K562 (cell line): Measurements from ENCODE around the gene SMG9. TPM values are rescaled to one million over a fixed set of nuclear protein-coding genes. Genes with fewer than 3 reads are reported as not detected.

ENCODE experiments used
- ATAC-seq: fragments of 200-7000 bp; cut with Tn5 transposase; 3 replicates; pipeline ENCODE4 v1.9.1; 2020; ENCODE audit warnings: moderate library complexity
- BruUV-seq: library from RNA; stranded (reverse); fragments of 400-500 nt; replicated peaks from 2 replicates; lab custom pipeline; 2021; lab: Mats Ljungman, UMichigan
- CTCF ChIA-PET: fragments of 300-600 bp; formaldehyde crosslinking; extraction: SDS; loops from one replicate; lab custom pipeline; 2021; ENCODE audit warnings: low intra/inter-chr PET ratio; lab: Yijun Ruan, JAX
- POLR2A ChIA-PET: fragments of 300-600, 350-650 bp; sonication (Branson Sonifier 250); formaldehyde crosslinking; extraction: SDS; loops from one replicate; lab custom pipeline; 2021; ENCODE audit warnings: antibody characterized with exemption, inconsistent platforms; lab: Yijun Ruan, JAX
- DNase-seq, 4 experiments: peaks; one replicate each; pipeline versions ENCODE4 v3.0.0 to v3.0.0-alpha.2; 2011 to 2018; ENCODE audit warnings: low spot score in 3 of 4, mixed read lengths in 3 of 4; ENCODE audit errors: extremely low read depth in 1 of 4
- FAIRE-seq: peaks from 2 replicates; lab custom pipeline; 2011; peaks lifted over from hg19 to GRCh38; lab: Jason Lieb, UNC
- H2AFZ ChIP-seq: 2 replicates; pipeline ENCODE4 v1.6.0; 2011; ENCODE audit warnings: low read depth, low read length, control low read depth, inconsistent platforms
- H3K27ac ChIP-seq: fragments of 200-600 bp; 3 replicates; pipeline ENCODE4 v1.8.0; 2011; ENCODE audit warnings: low read depth, mild to moderate bottlenecking, control low read depth, inconsistent platforms, low read length, moderate library complexity, mixed read lengths; ENCODE audit errors: extremely low read depth
- H3K27me3 ChIP-seq, 2 experiments: fragments of 300-600 bp in 1 of 2; 2 replicates in 1 of 2; 3 replicates in 1 of 2; pipeline versions ENCODE4 v1.6.0 to v1.8.0; 2011; ENCODE audit warnings: inconsistent platforms in 2 of 2, low read length in 2 of 2, mild to moderate bottlenecking in 1 of 2, mixed read lengths in 1 of 2, moderate library complexity in 1 of 2; ENCODE audit not compliant: control insufficient read depth in 2 of 2, insufficient read depth in 2 of 2
- H3K36me3 ChIP-seq: fragments of 300-600 bp; 3 replicates; pipeline ENCODE4 v1.8.0; 2011; ENCODE audit warnings: mild to moderate bottlenecking, low read length, inconsistent platforms; ENCODE audit not compliant: control insufficient read depth, insufficient read depth
- H3K4me1 ChIP-seq, 2 experiments: fragments of 200-600 bp in 1 of 2; replicated peaks in 1 of 2; 2 replicates in 1 of 2; 3 replicates in 1 of 2; pipeline versions ENCODE4 v1.5.1 to v1.8.0; 2011; ENCODE audit warnings: inconsistent platforms in 2 of 2, low read length in 2 of 2, mild to moderate bottlenecking in 1 of 2, mixed read lengths in 1 of 2, moderate library complexity in 1 of 2; ENCODE audit not compliant: control insufficient read depth in 2 of 2, insufficient read depth in 2 of 2
- H3K4me2 ChIP-seq: 2 replicates; pipeline ENCODE4 v1.6.1; 2011; ENCODE audit warnings: low read length, control low read depth, inconsistent platforms, mixed read lengths; ENCODE audit not compliant: insufficient read depth
- H3K4me3 ChIP-seq: fragments of 200-600 bp; sonication (generic), shearing (Covaris generic); 2 replicates; pipeline ENCODE4 v1.5.1; 2016; ENCODE audit warnings: control low read depth, inconsistent platforms
- H3K79me2 ChIP-seq: fragments of 200-600 bp; 3 replicates; pipeline ENCODE4 v1.8.0; 2011; ENCODE audit warnings: low read length, inconsistent platforms; ENCODE audit not compliant: control insufficient read depth, insufficient read depth
- H3K9ac ChIP-seq, 2 experiments: 2 replicates each; pipeline versions ENCODE4 v1.6.0 to v1.6.1; 2011; ENCODE audit warnings: low read depth in 2 of 2, low read length in 2 of 2, control low read depth in 1 of 2, inconsistent platforms in 1 of 2, mild to moderate bottlenecking in 1 of 2, mixed read lengths in 1 of 2; ENCODE audit not compliant: insufficient read depth in 1 of 2
- H3K9me1 ChIP-seq: one replicate; pipeline ENCODE4 v1.6.0; 2011; ENCODE audit warnings: inconsistent platforms, mild to moderate bottlenecking, low read length, moderate library complexity; ENCODE audit not compliant: control insufficient read depth, insufficient read depth
- H3K9me3 ChIP-seq: replicated peaks from 2 replicates; pipeline ENCODE4 v1.5.1; 2011; ENCODE audit warnings: low read depth, low read length, inconsistent platforms; ENCODE audit not compliant: control insufficient read depth, insufficient read depth
- H4K20me1 ChIP-seq: replicated peaks from 2 replicates; pipeline ENCODE4 v1.6.1; 2011; ENCODE audit warnings: low read length, inconsistent platforms, mixed read lengths; ENCODE audit not compliant: control insufficient read depth, insufficient read depth
- BRCA1 ChIP-seq, 2 experiments: fragments of 450-650 bp in 1 of 2; sonication (generic) in 1 of 2; formaldehyde crosslinking in 1 of 2; IDR thresholded peaks; 2 replicates each; pipeline versions ENCODE4 v1.5.0 to v1.6.1; 2017 to 2020; ENCODE audit warnings: mild to moderate bottlenecking in 1 of 2, missing genetic modification reagents in 1 of 2
- CBFB ChIP-seq: sonication (generic); formaldehyde crosslinking; IDR thresholded peaks from 2 replicates; pipeline ENCODE4 v1.4.0; 2020; ENCODE audit warnings: mild to moderate bottlenecking, missing genetic modification reagents
- DMBX1 ChIP-seq: fragments of 250-450 bp; sonication (Bioruptor Pico); IDR thresholded peaks from 2 replicates; pipeline ENCODE4 v1.8.0; 2022; ENCODE audit warnings: inconsistent platforms, mild to moderate bottlenecking, moderate library complexity, borderline replicate concordance
- EGR1 ChIP-seq: fragments of 450-650 bp; conservative IDR thresholded peaks from 2 replicates; pipeline ENCODE4 v1.6.1; 2017; ENCODE audit warnings: mild to moderate bottlenecking
- IRF2 ChIP-seq: sonication (generic); formaldehyde crosslinking; IDR thresholded peaks from 2 replicates; pipeline ENCODE4 v1.8.1; 2022; ENCODE audit warnings: mild to moderate bottlenecking, missing genetic modification reagents
- NFYB ChIP-seq: IDR thresholded peaks from 2 replicates; pipeline ENCODE4 v1.6.1; 2011; ENCODE audit warnings: mild to moderate bottlenecking, moderate library complexity; ENCODE audit not compliant: insufficient read length; ENCODE audit errors: extremely low read depth
- RAD21 ChIP-seq, 2 experiments: fragments of 250-450 bp in 1 of 2; fragments of 450-650 bp in 1 of 2; sonication (Bioruptor Pico) in 1 of 2; formaldehyde crosslinking in 1 of 2; IDR thresholded peaks in 1 of 2; conservative IDR thresholded peaks in 1 of 2; 2 replicates each; pipeline versions ENCODE4 v1.4.0 to v1.8.0; 2020 to 2022; ENCODE audit warnings: mild to moderate bottlenecking in 2 of 2, moderate library complexity in 1 of 2
- RBBP5 ChIP-seq: fragments of 200-600 bp; sonication (generic); IDR thresholded peaks from 2 replicates; pipeline ENCODE4 v1.6.1; 2012; ENCODE audit warnings: borderline replicate concordance, mild to moderate bottlenecking, low read length, control low read depth, inconsistent platforms; ENCODE audit not compliant: insufficient read depth, poor library complexity, severe bottlenecking
- RBFOX2 ChIP-seq: fragments of 200-400 bp; formaldehyde crosslinking; IDR thresholded peaks from 2 replicates; pipeline ENCODE4 v1.6.1; 2017; ENCODE audit warnings: low read depth, mild to moderate bottlenecking, low read length, moderate library complexity
- ZFX ChIP-seq: sonication (generic); formaldehyde crosslinking; IDR thresholded peaks from 2 replicates; pipeline ENCODE4 v1.8.0; 2022; ENCODE audit warnings: mild to moderate bottlenecking, missing genetic modification reagents, moderate library complexity
- WGBS: fragments of 100-300 bp; shearing (Covaris generic); methylation state at CpG from one replicate; pipeline ENCODE4 v1.1.6; 2016; ENCODE audit warnings: low coverage, mixed read lengths; ENCODE audit not compliant: insufficient coverage; ENCODE audit errors: missing lambda C conversion rate; 5-methylcytosine and 5-hydroxymethylcytosine counted together
- in situ Hi-C: fragments of 300-500 bp; cut with MboI; formaldehyde crosslinking; loops from 4 replicates; pipeline ENCODE4 v1.15.0; 2018; ENCODE audit warnings: inconsistent platforms, mixed read lengths
- intact Hi-C: fragments of 100-400 bp; cut with micrococcal nuclease; formaldehyde crosslinking; loops from 2 replicates; pipeline ENCODE4 v1.14.2; 2022
- polyA plus RNA-seq, 8 experiments: library from polyadenylated mRNA; depleted of rRNA in 4 of 8; stranded (reverse) in 5 of 8; unstranded in 3 of 8; fragments of >200 nt; fragmentation: Nextera tagmentation in 2 of 8; fragmentation: Illumina TruSeq in 1 of 8; extraction: Ambion mirVana in 2 of 8; extraction: Trizol in 1 of 8; gene quantifications; 2 replicates each; pipeline versions ENCODE4 v1.2.1 to v1.2.3, GENCODE V29; 2011 to 2014; ENCODE audit warnings: inconsistent platforms in 1 of 8, missing spikeins in 1 of 8
- total RNA-seq, 7 experiments: library from RNA; depleted of rRNA in 6 of 7; stranded (reverse); fragments of >200 nt in 6 of 7; fragmentation: Illumina TruSeq in 2 of 7; extraction: Trizol in 2 of 7; gene quantifications; 2 replicates each; pipeline versions ENCODE4 v1.2.1 to v1.2.3, GENCODE V29; 2011 to 2021; ENCODE audit warnings: low replicate concordance in 1 of 7

Gene SMG9
- total and polyA plus RNA-seq, 9 of the 15 experiments (the other 6 are each of a cell fraction or from before 2014, with no cell fraction given): 1.7 to 79.7 (median 40.2) TPM

DNA sequence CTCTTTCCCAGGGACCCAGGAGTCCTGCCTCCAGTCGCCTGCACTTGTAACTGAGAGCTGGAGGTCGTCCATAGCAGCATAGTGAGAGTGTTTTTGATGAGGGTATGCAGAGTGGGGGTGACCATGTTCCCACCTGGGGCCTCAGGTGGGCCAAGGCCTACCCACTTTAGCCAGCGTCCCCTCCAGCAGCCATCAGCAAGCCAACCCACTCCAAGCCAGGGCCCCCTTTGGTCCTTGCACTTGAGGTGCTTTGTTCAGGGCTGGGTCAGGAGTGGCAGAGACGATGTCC, 11.9 kb upstream of the SMG9 start:
- Histone ChIP-seq H3K4me1 (peaks cover 27 to 37% of the 10 kb centered on the region in 2 experiments), H4K20me1 (no peaks in the 10 kb centered on the region), H3K27ac (0 out of 3 replicates have a peak overlapping the region, but pooled peaks have one; percentile 25), H3K9ac (peak overlapping the region in 1 of 2 experiments; percentile 70; a peak in 1 of 4 replicates), H3K4me3 (no peak overlapping the region), H3K79me2 (peaks cover under 1% of the 10 kb centered on the region; the same call in 1 of the 3 replicates), H2AFZ (peak overlapping the region; percentile 51; the same call in 1 of the 2 replicates), H3K27me3 (no peaks in the 10 kb centered on the region), H3K9me3 (no peaks in the 10 kb centered on the region), H3K36me3 (peaks cover 54% of the 10 kb centered on the region), H3K9me1 (peaks cover 4% of the 10 kb centered on the region), H3K4me2 (peak overlapping the region; percentile 15; the same call in 1 of the 2 replicates)
- no TSS peak for BruUV-seq
- no peak for DNase-seq
- WGBS: 30% methylated on average over 4 of the region's 4 CpGs
- POLR2A ChIA-PET: interaction anchor here (0.6 to 6.3 kb wide), 6 partner anchors 9 to 1304 kb away, joined by 3 to 50 read pairs (median 3); partner anchors contain the start of genes PLAUR and SMG9
- intact Hi-C loops: loop anchor here (1.0 kb wide), 1 partner anchor 19 kb away; no protein-coding TSS in a partner anchor
- ATAC-seq: no peak; the same call in 2 of the 3 replicates
- FAIRE-seq: no peak
- in situ Hi-C loops: no loop called here
- CTCF ChIA-PET: interaction anchor here (0.7 to 1.1 kb wide), 4 partner anchors 8 to 261 kb away, joined by 3 to 5 read pairs (median 4); no protein-coding TSS in a partner anchor
- TF ChIP-seq EGR1 (no peak), NFYB (no peak), CBFB (CRISPR knock-in tag) (no peak), RBBP5 (peak; percentile 28), IRF2 (CRISPR knock-in tag) (no peak), DMBX1 (CRISPR knock-in tag) (peak; percentile 5; the same call in 1 of the 2 replicates), RBFOX2 (0 out of 2 replicates have a peak, but pooled peaks have one; percentile 33), BRCA1 (IDR thresholded peaks at IDR 0.05) (no peak), BRCA1 (CRISPR knock-in tag; IDR thresholded peaks at IDR 0.05) (0 out of 2 replicates have a peak, but pooled peaks have one; percentile 26), RAD21 (CRISPR knock-in tag; conservative IDR thresholded peaks at IDR 0.05 in 1 of 2, IDR thresholded peaks at IDR 0.05 in 1 of 2) (0 out of 4 replicates have a peak, but pooled peaks of 1 of the 2 experiments have one; percentile 2), ZFX (CRISPR knock-in tag) (peak; percentile 35; the same call in 1 of the 2 replicates)
